ENCODE data around the gene MBNL1. TPM values are rescaled to one million over a fixed set of nuclear protein-coding genes. Genes with fewer than 3 reads are reported as not detected.

Gene MBNL1
- polyA plus RNA-seq, 1 donor from 2014 or later: 12.7 TPM

- Histone ChIP-seq H3K27ac (ENCODE audit: low read length) (no peak overlapping the region), H3K79me2 (replicated peaks; ENCODE audit: insufficient read depth, low read length) (peaks cover 5% of the 10 kb centered on the region)
These were observed 178.8 kb downstream of the MBNL1 start for GRCh38 chr3:152447511-152447910.

GRCh38 chr3:152448091-152448490 lies 179.4 kb downstream of the MBNL1 start:
- no peaks in the 10 kb centered on the region for H3K9me2 ChIP-seq (ENCODE audit: insufficient read depth, low read length)
- no peak overlapping the region for H3K27ac ChIP-seq (ENCODE audit: low read length)
- no peak overlapping the region for H2AFZ ChIP-seq (ENCODE audit: low read depth, low read length)
- H3K27me3 ChIP-seq (ENCODE audit: insufficient read depth, low read depth, low read length): no peaks in the 10 kb centered on the region
- H3K4me3 ChIP-seq (ENCODE audit: low read length): no peak overlapping the region
- no peak overlapping the region for H3K9ac ChIP-seq (ENCODE audit: low read length)
- H4K20me1 ChIP-seq (ENCODE audit: insufficient read depth): no peaks in the 10 kb centered on the region
- H3K9me3 ChIP-seq (ENCODE audit: low read length): no peaks in the 10 kb centered on the region
- peaks cover 4% of the 10 kb centered on the region for H3K36me3 ChIP-seq (ENCODE audit: insufficient read depth, low read length)
- H3K4me2 ChIP-seq (ENCODE audit: low read length): no peak overlapping the region
- no peaks in the 10 kb centered on the region for H3F3A ChIP-seq (ENCODE audit: insufficient read depth, low read length, poor library complexity, severe bottlenecking)
- peaks cover 5% of the 10 kb centered on the region for H3K79me2 ChIP-seq (replicated peaks; ENCODE audit: insufficient read depth, low read length)
- TF ChIP-seq CTCF (IDR thresholded peaks at IDR 0.05; ENCODE audit: poor library complexity, severe bottlenecking): no peak
- TF ChIP-seq EZH2 (IDR thresholded peaks at IDR 0.05; ENCODE audit: borderline replicate concordance, insufficient read depth, low read length, poor library complexity, severe bottlenecking): no peak
- TF ChIP-seq SMC3 (conservative IDR thresholded peaks at IDR 0.05; ENCODE audit: poor library complexity): no peak
- no peak for TF ChIP-seq TAF1 (IDR thresholded peaks at IDR 0.05; ENCODE audit: low read depth)
- TF ChIP-seq EP300 (conservative IDR thresholded peaks at IDR 0.05; ENCODE audit: poor library complexity, severe bottlenecking): no peak
- TF ChIP-seq MXI1 (conservative IDR thresholded peaks at IDR 0.05; ENCODE audit: poor library complexity, severe bottlenecking): no peak
- no peak for TF ChIP-seq POLR2AphosphoS5 (IDR thresholded peaks at IDR 0.05)
- TF ChIP-seq RAD21 (conservative IDR thresholded peaks at IDR 0.05): no peak

More at GRCh38 chr3:152447511-152447910, 178.8 kb downstream of the MBNL1 start:
- no peak overlapping the region for H3K4me2 ChIP-seq (ENCODE audit: low read length)
- H3K27me3 ChIP-seq (ENCODE audit: insufficient read depth, low read depth, low read length): no peaks in the 10 kb centered on the region
- H3K4me3 ChIP-seq (ENCODE audit: low read length): no peak overlapping the region
- no peak overlapping the region for H2AFZ ChIP-seq (ENCODE audit: low read depth, low read length)
- TF ChIP-seq REST (IDR thresholded peaks at IDR 0.05; ENCODE audit: borderline replicate concordance): no peak
- TF ChIP-seq CTCF (IDR thresholded peaks at IDR 0.05; ENCODE audit: poor library complexity, severe bottlenecking): no peak
- TF ChIP-seq SMC3 (conservative IDR thresholded peaks at IDR 0.05; ENCODE audit: poor library complexity): no peak
- TF ChIP-seq EZH2 (IDR thresholded peaks at IDR 0.05; ENCODE audit: borderline replicate concordance, insufficient read depth, low read length, poor library complexity, severe bottlenecking): no peak
- no peak for TF ChIP-seq RAD21 (conservative IDR thresholded peaks at IDR 0.05)
- no peak for TF ChIP-seq MXI1 (conservative IDR thresholded peaks at IDR 0.05; ENCODE audit: poor library complexity, severe bottlenecking)
- no peak for TF ChIP-seq POLR2AphosphoS5 (IDR thresholded peaks at IDR 0.05)
- TF ChIP-seq TAF1 (IDR thresholded peaks at IDR 0.05; ENCODE audit: low read depth): no peak
- no peak for TF ChIP-seq EP300 (conservative IDR thresholded peaks at IDR 0.05; ENCODE audit: poor library complexity, severe bottlenecking)
- no peaks in the 10 kb centered on the region for H3K9me2 ChIP-seq (ENCODE audit: insufficient read depth, low read length)
- no peaks in the 10 kb centered on the region for H3K9me3 ChIP-seq (ENCODE audit: low read length)
- H3K36me3 ChIP-seq (ENCODE audit: insufficient read depth, low read length): peaks cover 4% of the 10 kb centered on the region
- no peaks in the 10 kb centered on the region for H3F3A ChIP-seq (ENCODE audit: insufficient read depth, low read length, poor library complexity, severe bottlenecking)
- H4K20me1 ChIP-seq (ENCODE audit: insufficient read depth): no peaks in the 10 kb centered on the region
- no peak overlapping the region for H3K9ac ChIP-seq (ENCODE audit: low read length)

All from neural cell (in vitro differentiated cells).